HepG2 (cell line): ENCODE results near the gene PPP1CA. TPM values are rescaled to one million over a fixed set of nuclear protein-coding genes. Genes with fewer than 3 reads are reported as not detected.

Experiments
- CREB1 ChIP-seq, 2 experiments: fragments of 450-650 bp in 1 of 2; IDR thresholded peaks; 2 replicates each; pipeline ENCODE4 v1.6.1; 2016 to 2017; ENCODE audit warnings: control low read depth in 1 of 2, mild to moderate bottlenecking in 1 of 2, missing compliant biosample characterization in 1 of 2, missing genetic modification characterization in 1 of 2
- EED ChIP-seq: sonication (generic); formaldehyde crosslinking; IDR thresholded peaks from 2 replicates; pipeline ENCODE4 v1.5.0; 2020; ENCODE audit warnings: mild to moderate bottlenecking, missing genetic modification reagents
- GABPB1 ChIP-seq: IDR thresholded peaks from 2 replicates; pipeline ENCODE4 v1.6.1; 2016; ENCODE audit warnings: mild to moderate bottlenecking, missing genetic modification reagents, moderate library complexity, missing compliant biosample characterization
- GLI4 ChIP-seq: sonication (generic); formaldehyde crosslinking; IDR thresholded peaks from 2 replicates; pipeline ENCODE4 v1.5.1; 2020; ENCODE audit warnings: missing genetic modification reagents, mild to moderate bottlenecking, moderate library complexity, borderline replicate concordance
- GRHL1 ChIP-seq: sonication (generic); formaldehyde crosslinking; conservative IDR thresholded peaks from 2 replicates; pipeline ENCODE4 v1.8.0; 2022; ENCODE audit warnings: missing genetic modification reagents
- MED13 ChIP-seq: sonication (generic); formaldehyde crosslinking; IDR thresholded peaks from 2 replicates; pipeline ENCODE4 v1.5.0; 2020; ENCODE audit warnings: missing genetic modification reagents
- MIER2 ChIP-seq: IDR thresholded peaks from 2 replicates; pipeline ENCODE4 v1.6.1; 2016; ENCODE audit warnings: missing biosample characterization, missing genetic modification reagents
- NFKB2 ChIP-seq: sonication (generic); formaldehyde crosslinking; IDR thresholded peaks from 2 replicates; pipeline ENCODE4 v1.4.0; 2020; ENCODE audit warnings: missing genetic modification reagents, borderline replicate concordance
- NR3C1 ChIP-seq: sonication (generic); formaldehyde crosslinking; IDR thresholded peaks from 2 replicates; pipeline ENCODE4 v1.4.0; 2020; ENCODE audit warnings: missing genetic modification reagents
- POLR2AphosphoS2 ChIP-seq: IDR thresholded peaks from 2 replicates; pipeline ENCODE4 v1.6.1; 2011; ENCODE audit warnings: low read depth, low read length, improper control_type of control experiment
- SALL2 ChIP-seq: sonication (generic); formaldehyde crosslinking; IDR thresholded peaks from 2 replicates; pipeline ENCODE4 v1.8.1; 2023; ENCODE audit warnings: mild to moderate bottlenecking, missing genetic modification reagents, inconsistent platforms
- SMARCC2 ChIP-seq: fragments of 450-650 bp; IDR thresholded peaks from 2 replicates; pipeline ENCODE4 v1.6.1; 2017; ENCODE audit warnings: antibody characterized with exemption, mild to moderate bottlenecking
- TRIM24 ChIP-seq: sonication (generic); formaldehyde crosslinking; IDR thresholded peaks from 2 replicates; pipeline ENCODE4 v1.8.0; 2022; ENCODE audit warnings: mild to moderate bottlenecking, missing genetic modification reagents
- ZNF180 ChIP-seq: sonication (generic); formaldehyde crosslinking; IDR thresholded peaks from 2 replicates; pipeline ENCODE4 v1.4.0; 2020; ENCODE audit warnings: low read depth, missing genetic modification reagents, borderline replicate concordance
- ZNF276 ChIP-seq: sonication (generic); formaldehyde crosslinking; IDR thresholded peaks from 2 replicates; pipeline ENCODE4 v1.4.0; 2020; ENCODE audit warnings: mild to moderate bottlenecking, low read depth, missing genetic modification reagents
- ZNF784 ChIP-seq: sonication (generic); formaldehyde crosslinking; IDR thresholded peaks from 2 replicates; pipeline ENCODE4 v1.5.1; 2020; ENCODE audit warnings: missing genetic modification reagents, mild to moderate bottlenecking, borderline replicate concordance
- ZNF792 ChIP-seq: IDR thresholded peaks from 2 replicates; pipeline ENCODE4 v1.6.1; 2016
- ZSCAN31 ChIP-seq: sonication (generic); formaldehyde crosslinking; IDR thresholded peaks from 2 replicates; pipeline ENCODE4 v1.5.0; 2020; ENCODE audit warnings: low read depth, mild to moderate bottlenecking, missing genetic modification reagents
- polyA plus RNA-seq, 8 experiments: library from polyadenylated mRNA; depleted of rRNA in 3 of 8; stranded (reverse) in 7 of 8; unstranded in 1 of 8; fragments of >200 nt; fragmentation: Illumina TruSeq in 4 of 8; extraction: Trizol in 4 of 8; gene quantifications; 2 replicates each; pipeline versions ENCODE4 v1.2.1 to v1.2.3, GENCODE V29; 2011 to 2016; ENCODE audit warnings: low read depth in 4 of 8, missing spikeins in 1 of 8, mixed read lengths in 1 of 8; ENCODE audit not compliant: insufficient read depth in 1 of 8
- total RNA-seq, 5 experiments: library from RNA; depleted of rRNA; stranded (reverse); fragments of >200 nt; fragmentation: Illumina TruSeq; extraction: Trizol; gene quantifications; 2 replicates each; pipeline ENCODE4 v1.2.3, GENCODE V29; 2016; ENCODE audit warnings: low read depth in 1 of 5
- TF ChIP-seq, protein P1 (sequence below): sonication (generic); formaldehyde crosslinking; IDR thresholded peaks from 2 replicates; pipeline ENCODE4 v1.5.0; 2020; ENCODE audit warnings: mild to moderate bottlenecking, missing genetic modification reagents
- TF ChIP-seq, protein P2 (sequence below): sonication (generic); formaldehyde crosslinking; IDR thresholded peaks from 2 replicates; pipeline ENCODE4 v1.5.1; 2020; ENCODE audit warnings: mild to moderate bottlenecking, missing genetic modification reagents

The PPP1CA gene
- total and polyA plus RNA-seq, 2 of the 13 experiments (the other 11 are each of a cell fraction or from before 2014, with no cell fraction given): 149 to 170 TPM

DNA sequence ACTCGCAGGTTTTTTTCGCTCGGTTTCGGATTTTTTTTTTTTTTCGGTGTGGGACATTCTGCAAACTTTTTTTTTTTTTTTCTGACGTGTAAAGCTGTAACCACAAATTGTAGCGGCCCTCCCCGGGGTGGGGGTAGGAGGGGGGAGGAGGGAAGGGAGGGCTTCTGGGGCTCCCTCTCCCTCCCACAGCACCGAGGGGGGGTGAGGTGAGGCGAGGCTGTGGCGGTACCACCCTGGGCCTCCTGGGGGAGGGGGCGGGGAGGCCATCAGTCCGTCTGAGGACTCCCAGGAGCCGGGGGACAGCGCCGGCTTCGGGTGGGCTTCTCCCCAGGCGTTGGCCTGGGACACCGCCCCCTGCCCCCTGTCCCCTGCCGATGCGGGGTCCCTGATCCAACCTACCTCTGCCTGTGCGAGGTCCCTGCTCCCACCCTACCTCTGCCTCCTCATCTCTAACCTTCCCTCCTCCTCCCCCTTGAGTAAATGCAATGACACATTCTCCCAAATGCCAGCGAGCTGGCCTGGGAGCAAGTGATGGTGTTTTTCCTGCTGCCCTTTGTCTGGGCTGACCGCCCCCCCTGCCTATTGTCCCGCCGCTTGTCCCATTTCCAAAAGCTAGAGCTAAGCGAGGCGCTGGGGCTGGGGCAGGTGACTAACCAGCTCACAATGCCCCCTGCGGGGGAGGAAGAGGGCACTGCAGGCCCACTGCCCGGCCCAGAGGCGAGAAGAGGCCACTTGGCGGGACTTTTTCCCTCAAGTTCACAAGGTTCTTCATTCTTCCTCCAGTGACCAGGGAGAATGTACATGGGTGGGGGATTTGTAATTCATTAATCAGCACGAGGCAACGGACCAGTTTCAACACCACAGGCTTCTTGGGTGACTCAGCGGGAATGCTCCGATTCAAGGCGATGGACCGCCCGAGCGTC is 27.7 kb downstream of the PPP1CA start (continued):
- TF ChIP-seq NR3C1 (CRISPR knock-in tag) (no peak), ZNF784 (CRISPR knock-in tag) (no peak), ZNF180 (CRISPR knock-in tag) (no peak), NFKB2 (CRISPR knock-in tag) (peak; percentile 41; the same call in 1 of the 2 replicates), GABPB1 (CRISPR knock-in tag) (peak; percentile 28; the same call in 1 of the 2 replicates), ZNF792 (CRISPR knock-in tag) (0 out of 2 replicates have a peak, but pooled peaks have one; percentile 35), GLI4 (CRISPR knock-in tag) (no peak), SALL2 (CRISPR knock-in tag) (no peak), EED (CRISPR knock-in tag) (no peak), CREB1 (IDR thresholded peaks at IDR 0.05) (no peak), CREB1 (CRISPR knock-in tag; IDR thresholded peaks at IDR 0.05) (no peak), TRIM24 (CRISPR knock-in tag) (no peak), POLR2AphosphoS2 (no peak), GRHL1 (CRISPR knock-in tag) (no peak), MIER2 (CRISPR knock-in tag) (no peak), ZSCAN31 (CRISPR knock-in tag) (no peak), SMARCC2 (no peak), ZNF276 (no peak), MED13 (no peak)
- TF ChIP-seq, protein P1, sequence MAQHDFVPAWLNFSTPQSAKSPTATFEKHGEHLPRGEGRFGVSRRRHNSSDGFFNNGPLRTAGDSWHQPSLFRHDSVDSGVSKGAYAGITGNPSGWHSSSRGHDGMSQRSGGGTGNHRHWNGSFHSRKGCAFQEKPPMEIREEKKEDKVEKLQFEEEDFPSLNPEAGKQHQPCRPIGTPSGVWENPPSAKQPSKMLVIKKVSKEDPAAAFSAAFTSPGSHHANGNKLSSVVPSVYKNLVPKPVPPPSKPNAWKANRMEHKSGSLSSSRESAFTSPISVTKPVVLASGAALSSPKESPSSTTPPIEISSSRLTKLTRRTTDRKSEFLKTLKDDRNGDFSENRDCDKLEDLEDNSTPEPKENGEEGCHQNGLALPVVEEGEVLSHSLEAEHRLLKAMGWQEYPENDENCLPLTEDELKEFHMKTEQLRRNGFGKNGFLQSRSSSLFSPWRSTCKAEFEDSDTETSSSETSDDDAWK (CRISPR knock-in tag): no peak
- TF ChIP-seq, protein P2, sequence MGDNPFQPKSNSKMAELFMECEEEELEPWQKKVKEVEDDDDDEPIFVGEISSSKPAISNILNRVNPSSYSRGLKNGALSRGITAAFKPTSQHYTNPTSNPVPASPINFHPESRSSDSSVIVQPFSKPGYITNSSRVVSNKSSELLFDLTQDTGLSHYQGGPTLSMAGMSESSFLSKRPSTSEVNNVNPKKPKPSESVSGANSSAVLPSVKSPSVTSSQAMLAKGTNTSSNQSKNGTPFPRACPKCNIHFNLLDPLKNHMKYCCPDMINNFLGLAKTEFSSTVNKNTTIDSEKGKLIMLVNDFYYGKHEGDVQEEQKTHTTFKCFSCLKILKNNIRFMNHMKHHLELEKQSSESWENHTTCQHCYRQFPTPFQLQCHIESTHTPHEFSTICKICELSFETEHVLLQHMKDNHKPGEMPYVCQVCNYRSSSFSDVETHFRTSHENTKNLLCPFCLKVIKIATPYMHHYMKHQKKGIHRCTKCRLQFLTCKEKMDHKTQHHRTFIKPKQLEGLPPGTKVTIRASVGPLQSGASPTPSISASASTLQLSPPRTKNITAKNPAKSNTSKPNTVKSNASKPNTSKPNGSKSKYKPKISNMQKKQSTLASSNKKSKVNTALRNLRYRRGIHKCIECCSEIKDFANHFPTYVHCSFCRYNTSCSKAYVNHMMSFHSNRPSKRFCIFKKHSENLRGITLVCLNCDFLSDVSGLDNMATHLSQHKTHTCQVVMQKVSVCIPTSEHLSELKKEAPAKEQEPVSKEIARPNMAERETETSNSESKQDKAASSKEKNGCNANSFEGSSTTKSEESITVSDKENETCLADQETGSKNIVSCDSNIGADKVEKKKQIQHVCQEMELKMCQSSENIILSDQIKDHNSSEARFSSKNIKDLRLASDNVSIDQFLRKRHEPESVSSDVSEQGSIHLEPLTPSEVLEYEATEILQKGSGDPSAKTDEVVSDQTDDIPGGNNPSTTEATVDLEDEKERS (CRISPR knock-in tag): no peak
